Measurements from ENCODE around the gene MAST4. TPM values are rescaled to one million over a fixed set of nuclear protein-coding genes. Genes with fewer than 3 reads are reported as not detected.
"Not testable (repeated sequence)": the region's sequence is repeated elsewhere in the genome, so short reads cannot be mapped to it uniquely, and the experiment has no call there.

MAST4 gene
- total and polyA plus RNA-seq, 2 of the 4 experiments (the other 2 are of a cell fraction), result 4.8 to 6.8 TPM

- H2BK15ac ChIP-seq (ENCODE audit: low read depth, low read length); H3K9ac ChIP-seq (ENCODE audit: low read depth, low read length); H3K27ac ChIP-seq (ENCODE audit: insufficient read depth, low read length); H4K5ac ChIP-seq (ENCODE audit: low read depth, low read length); H3K9me1 ChIP-seq (ENCODE audit: insufficient read depth, low read length); H3K18ac ChIP-seq (ENCODE audit: low read depth, low read length); H4K20me1 ChIP-seq (ENCODE audit: insufficient read depth, low read length); H2BK20ac ChIP-seq (ENCODE audit: low read depth, low read length); H4K91ac ChIP-seq (ENCODE audit: insufficient read depth, low read depth, low read length); DNase-seq; in situ Hi-C loops (cut with MboI; ENCODE audit: low sequenced_read_pairs); H3K56ac ChIP-seq (ENCODE audit: extremely low read depth, insufficient read depth, low read length); intact Hi-C loops (cut with micrococcal nuclease); H2BK120ac ChIP-seq (ENCODE audit: low read depth, low read length); H3K27me3 ChIP-seq (ENCODE audit: control insufficient read depth, insufficient read depth, low read length); BruUV-seq (replicated peaks); dilution Hi-C loops (cut with HindIII; ENCODE audit: low sequenced_read_pairs, unreplicated experiment); H2BK5ac ChIP-seq (ENCODE audit: low read depth, low read length, poor library complexity, severe bottlenecking); ATAC-seq (ENCODE audit: low read depth); H3K9me3 ChIP-seq (ENCODE audit: control insufficient read depth, insufficient read depth, low read length); H3K4me3 ChIP-seq (ENCODE audit: insufficient read depth, low read depth, low read length); H3K14ac ChIP-seq (replicated peaks; ENCODE audit: low read depth, low read length); POLR2A ChIA-PET (ENCODE audit: unreplicated experiment); CTCF ChIA-PET; H3K79me1 ChIP-seq (ENCODE audit: low read depth in 1 of 2, low read length in 2 of 2); H2AFZ ChIP-seq (replicated peaks; ENCODE audit: low read length, poor library complexity); H4K8ac ChIP-seq (ENCODE audit: low read depth in 2 of 2, low read length in 2 of 2); H3K4ac ChIP-seq (ENCODE audit: low read depth, low read length); H3K4me1 ChIP-seq (ENCODE audit: control insufficient read depth, insufficient read depth, low read length); H3K36me3 ChIP-seq (ENCODE audit: control insufficient read depth, insufficient read depth, low read length); H2AK9ac ChIP-seq (replicated peaks; ENCODE audit: low read depth, low read length, poor library complexity); H3K4me2 ChIP-seq (ENCODE audit: low read depth, low read length); H2AK5ac ChIP-seq (ENCODE audit: low read depth, low read length); H3K23ac ChIP-seq (ENCODE audit: low read depth, low read length): not testable (repeated sequence)
- no CpG with 5 or more reads among the region's 2 CpGs for WGBS, 2 experiments (ENCODE audit: extremely low coverage in 2 of 2, insufficient read length in 1 of 2)
These were observed 99.6 kb downstream of the MAST4 start for GRCh38 chr5:66695840-66696239.

All from IMR-90 (cell line).